GM23248 (cell line): ENCODE results near the gene SCYGR1. TPM values are rescaled to one million over a fixed set of nuclear protein-coding genes. Genes with fewer than 3 reads are reported as not detected.

Experiments used
- DNase-seq: peaks from one replicate; pipeline ENCODE4 v3.0.0-alpha.2; 2015
- H2AFZ ChIP-seq: fragments of 200-600 bp; sonication (generic); 2 replicates; pipeline ENCODE4 v1.6.1; 2016; ENCODE audit warnings: antibody characterized with exemption
- H3F3A ChIP-seq: fragments of 200-600 bp; sonication (generic); 2 replicates; pipeline ENCODE4 v1.6.1; 2016; ENCODE audit warnings: mild to moderate bottlenecking, antibody characterized with exemption, mixed run types; ENCODE audit not compliant: insufficient read depth
- H3K27ac ChIP-seq: fragments of 200-600 bp; sonication (generic); 2 replicates; pipeline ENCODE4 v1.5.1; 2016; ENCODE audit warnings: mild to moderate bottlenecking
- H3K27me3 ChIP-seq: fragments of 200-600 bp; sonication (generic); replicated peaks from 2 replicates; pipeline ENCODE4 v1.6.1; 2016; ENCODE audit warnings: mild to moderate bottlenecking; ENCODE audit not compliant: insufficient read depth
- H3K36me3 ChIP-seq: fragments of 200-600 bp; sonication (generic); 2 replicates; pipeline ENCODE4 v1.6.1; 2016; ENCODE audit warnings: low read depth, mild to moderate bottlenecking
- H3K4me1 ChIP-seq: fragments of 200-600 bp; sonication (generic); 2 replicates; pipeline ENCODE4 v1.6.1; 2016; ENCODE audit warnings: mild to moderate bottlenecking; ENCODE audit not compliant: insufficient read depth
- H3K4me2 ChIP-seq: fragments of 200-600 bp; sonication (generic); one replicate; pipeline ENCODE4 v1.6.1; 2016; ENCODE audit warnings: mild to moderate bottlenecking; ENCODE audit not compliant: unreplicated experiment
- H3K4me3 ChIP-seq: fragments of 200-600 bp; sonication (generic); 2 replicates; pipeline ENCODE4 v1.5.1; 2016; ENCODE audit warnings: mild to moderate bottlenecking
- H3K79me2 ChIP-seq: fragments of 200-600 bp; sonication (generic); 2 replicates; pipeline ENCODE4 v1.6.1; 2016; ENCODE audit warnings: mild to moderate bottlenecking; ENCODE audit not compliant: insufficient read depth
- H3K9ac ChIP-seq: fragments of 200-600 bp; sonication (generic); 2 replicates; pipeline ENCODE4 v1.6.1; 2016; ENCODE audit warnings: mild to moderate bottlenecking
- H3K9me2 ChIP-seq: fragments of 200-600 bp; sonication (generic); 2 replicates; pipeline ENCODE4 v1.6.1; 2016; ENCODE audit warnings: mixed run types, mild to moderate bottlenecking, moderate library complexity; ENCODE audit not compliant: insufficient read depth
- H3K9me3 ChIP-seq: fragments of 200-600 bp; sonication (generic); one replicate; pipeline ENCODE4 v1.6.1; 2017; ENCODE audit warnings: low read depth
- H4K20me1 ChIP-seq: fragments of 200-600 bp; sonication (generic); 2 replicates; pipeline ENCODE4 v1.6.0; 2016; ENCODE audit not compliant: insufficient read depth
- EZH2 ChIP-seq: fragments of 200-600 bp; sonication (generic); IDR thresholded peaks from 2 replicates; pipeline ENCODE4 v1.6.1; 2018; ENCODE audit warnings: antibody characterized with exemption, mild to moderate bottlenecking; ENCODE audit not compliant: insufficient read depth, poor library complexity, severe bottlenecking
- EZH2phosphoT487 ChIP-seq: fragments of 200-600 bp; sonication (generic); IDR thresholded peaks from 2 replicates; pipeline ENCODE4 v1.6.1; 2018; ENCODE audit warnings: antibody characterized with exemption, moderate library complexity, mild to moderate bottlenecking, low read depth; ENCODE audit not compliant: insufficient read depth
- WGBS, 2 experiments: methylation state at CpG; one replicate each; pipeline ENCODE4 v1.1.6; 2015 to 2017; ENCODE audit warnings: low lambda C conversion rate in 2 of 2, low coverage in 1 of 2; ENCODE audit errors: missing lambda C conversion rate in 2 of 2; 5-methylcytosine and 5-hydroxymethylcytosine counted together
- in situ Hi-C: fragments of 300-500 bp; cut with MboI; formaldehyde crosslinking; loops from 2 replicates; pipeline ENCODE4 v1.15.0; 2020
- polyA plus RNA-seq: library from polyadenylated mRNA; unstranded; fragments of >200 nt; fragmentation: Nextera tagmentation; extraction: Ambion mirVana; gene quantifications from 2 replicates; pipeline ENCODE4 v1.2.1, GENCODE V29; 2016
- total RNA-seq: library from RNA; depleted of rRNA; stranded (reverse); fragments of >200 nt; shearing (Covaris generic); gene quantifications from 2 replicates; pipeline ENCODE4 v1.2.3, GENCODE V29; 2014

SCYGR1 gene
- total and polyA plus RNA-seq, 2 experiments from 2014 or later: not detected

DNA sequence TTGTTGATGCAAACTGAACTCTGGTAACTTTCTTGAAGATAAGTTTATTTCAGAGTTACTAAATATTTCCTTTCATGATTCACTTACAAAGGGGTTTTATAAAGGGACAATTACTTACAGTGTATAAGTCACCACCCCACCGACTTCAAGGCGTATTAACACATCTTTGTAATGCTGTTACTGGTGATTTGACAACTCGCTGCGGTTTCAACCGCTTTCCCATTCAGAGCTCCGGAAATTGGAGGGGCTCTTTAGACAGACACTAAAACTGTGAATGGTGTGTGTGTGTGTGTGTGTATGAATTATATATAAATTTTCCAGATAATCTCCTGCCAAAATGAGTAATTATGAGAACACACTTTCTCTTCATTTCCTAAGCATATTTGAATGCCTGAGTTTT, 13.6 kb downstream of the SCYGR1 start:
- in situ Hi-C loops: no loop called here
- Histone ChIP-seq H3K4me1 (peaks cover 75% of the 10 kb centered on the region), H3K27me3 (no peaks in the 10 kb centered on the region), H3K4me2 (peak overlapping the region; percentile 45), H3K9ac (peak overlapping the region; percentile 55), H3K27ac (peak overlapping the region; percentile 87), H3F3A (peaks cover 81% of the 10 kb centered on the region), H3K4me3 (no peak overlapping the region), H3K36me3 (no peaks in the 10 kb centered on the region), H4K20me1 (no peaks in the 10 kb centered on the region), H3K79me2 (no peaks in the 10 kb centered on the region), H2AFZ (no peak overlapping the region), H3K9me2 (no peaks in the 10 kb centered on the region), H3K9me3 (no peaks in the 10 kb centered on the region)
- WGBS, 2 experiments: 34% methylated on average over 6 of the region's 6 CpGs
- peak; percentile 94 for TF ChIP-seq EZH2phosphoT487
- TF ChIP-seq EZH2: no peak
- peak; percentile 93 for DNase-seq

DNA sequence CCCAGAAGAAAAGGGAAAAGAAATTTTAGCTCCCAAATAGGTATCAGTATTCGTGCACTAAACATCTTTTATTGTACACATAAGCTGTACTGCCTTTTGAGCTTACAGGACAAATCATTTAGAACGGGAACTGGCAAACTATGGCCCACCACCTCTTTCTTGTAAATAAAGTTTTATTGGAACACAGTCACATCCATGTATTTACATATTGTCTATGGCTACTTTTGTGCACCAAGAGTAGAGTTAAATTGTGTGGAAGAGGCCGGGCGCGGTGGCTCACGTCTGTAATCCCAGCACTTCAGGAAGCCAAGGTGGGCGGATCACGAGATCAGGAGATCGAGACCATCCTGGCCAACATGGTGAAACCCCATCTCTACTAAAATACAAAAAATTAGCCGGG, 14.4 kb downstream of the SCYGR1 start:
- H3K4me2 ChIP-seq: no peak overlapping the region
- 92% methylated on average over 10 of the region's 10 CpGs for WGBS, 2 experiments
- no peaks in the 10 kb centered on the region for H3K79me2 ChIP-seq
- in situ Hi-C loops: no loop called here
- no peak overlapping the region for H3K9ac ChIP-seq
- H3K4me3 ChIP-seq: no peak overlapping the region
- no peaks in the 10 kb centered on the region for H3K36me3 ChIP-seq
- no peaks in the 10 kb centered on the region for H4K20me1 ChIP-seq
- peaks cover 81% of the 10 kb centered on the region for H3F3A ChIP-seq
- no peaks in the 10 kb centered on the region for H3K27me3 ChIP-seq
- no peak for DNase-seq
- H3K9me2 ChIP-seq: no peaks in the 10 kb centered on the region
- peaks cover 75% of the 10 kb centered on the region for H3K4me1 ChIP-seq
- TF ChIP-seq EZH2 (no peak), EZH2phosphoT487 (no peak)
- no peaks in the 10 kb centered on the region for H3K9me3 ChIP-seq
- H3K27ac ChIP-seq: peak overlapping the region; percentile 87
- H2AFZ ChIP-seq: no peak overlapping the region

DNA sequence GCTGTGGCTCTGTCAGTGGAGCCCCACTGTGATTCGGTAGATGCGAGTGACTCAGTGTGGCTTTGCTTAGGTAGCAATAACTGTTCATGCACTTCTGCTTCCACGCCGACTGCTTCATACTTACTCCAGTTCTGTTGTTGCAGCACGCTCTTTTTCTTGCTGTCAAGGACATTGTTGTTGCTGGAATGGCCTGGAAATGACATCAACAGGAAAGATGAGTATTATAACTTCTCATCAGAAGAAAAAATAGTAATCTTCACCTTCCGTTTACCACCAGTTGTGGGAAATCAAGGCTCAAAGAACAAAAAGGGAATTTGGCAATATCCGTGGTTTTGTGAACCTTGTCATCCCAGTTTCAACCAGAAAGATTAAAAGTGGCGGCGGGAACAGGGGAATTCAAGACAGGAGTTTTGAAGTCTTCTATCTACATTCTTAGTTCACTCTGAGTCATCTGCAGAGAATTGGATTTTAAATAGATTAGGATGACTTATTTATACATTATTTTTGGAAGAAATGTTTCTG, 16.9 kb downstream of the SCYGR1 start:
- H2AFZ ChIP-seq: no peak overlapping the region
- in situ Hi-C loops: no loop called here
- no peaks in the 10 kb centered on the region for H3K27me3 ChIP-seq
- H3K79me2 ChIP-seq: no peaks in the 10 kb centered on the region
- no peaks in the 10 kb centered on the region for H4K20me1 ChIP-seq
- H3K4me2 ChIP-seq: peak overlapping the region; percentile 60
- 5% methylated on average over 9 of the region's 9 CpGs for WGBS, 2 experiments
- TF ChIP-seq EZH2phosphoT487 (no peak), EZH2 (no peak)
- H3K9me2 ChIP-seq: no peaks in the 10 kb centered on the region
- peak overlapping the region; percentile 90 for H3K27ac ChIP-seq
- DNase-seq: peak; percentile 96
- H3K4me1 ChIP-seq: peaks cover 65% of the 10 kb centered on the region
- H3K9ac ChIP-seq: peak overlapping the region; percentile 66
- H3K36me3 ChIP-seq: no peaks in the 10 kb centered on the region
- no peak overlapping the region for H3K4me3 ChIP-seq
- no peaks in the 10 kb centered on the region for H3K9me3 ChIP-seq
- H3F3A ChIP-seq: peaks cover 75% of the 10 kb centered on the region

DNA sequence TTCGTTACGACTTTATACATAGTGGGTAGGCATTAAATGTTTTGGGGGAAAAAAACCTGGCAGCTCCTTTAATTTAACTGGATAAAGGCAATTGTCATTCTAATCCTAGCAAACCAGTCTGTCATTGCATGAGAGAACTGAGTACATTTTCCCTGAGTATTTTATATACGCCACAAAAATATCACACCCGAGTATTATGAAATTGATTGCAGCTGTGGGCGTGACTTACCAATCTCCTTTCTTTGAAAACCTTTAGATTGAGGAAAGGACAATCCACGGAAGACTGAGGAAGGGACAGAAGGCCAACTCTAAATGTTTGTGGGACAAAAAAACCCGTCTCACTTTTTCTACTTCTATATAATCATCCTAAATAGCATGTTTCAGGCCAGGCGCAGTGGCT, 17.7 kb downstream of the SCYGR1 start:
- Histone ChIP-seq H3K27ac (peak overlapping the region; percentile 90), H3K4me3 (no peak overlapping the region), H3F3A (peaks cover 82% of the 10 kb centered on the region), H3K36me3 (no peaks in the 10 kb centered on the region), H3K9ac (peak overlapping the region; percentile 66), H2AFZ (no peak overlapping the region), H3K9me3 (no peaks in the 10 kb centered on the region), H3K79me2 (no peaks in the 10 kb centered on the region), H3K4me2 (peak overlapping the region; percentile 14), H3K27me3 (no peaks in the 10 kb centered on the region), H3K9me2 (no peaks in the 10 kb centered on the region), H4K20me1 (no peaks in the 10 kb centered on the region), H3K4me1 (peaks cover 66% of the 10 kb centered on the region)
- no peak for TF ChIP-seq EZH2phosphoT487
- no peak for TF ChIP-seq EZH2
- in situ Hi-C loops: no loop called here
- 59 to 62% methylated on average over 8 of the region's 8 CpGs for WGBS, 2 experiments
- DNase-seq: peak; percentile 18

DNA sequence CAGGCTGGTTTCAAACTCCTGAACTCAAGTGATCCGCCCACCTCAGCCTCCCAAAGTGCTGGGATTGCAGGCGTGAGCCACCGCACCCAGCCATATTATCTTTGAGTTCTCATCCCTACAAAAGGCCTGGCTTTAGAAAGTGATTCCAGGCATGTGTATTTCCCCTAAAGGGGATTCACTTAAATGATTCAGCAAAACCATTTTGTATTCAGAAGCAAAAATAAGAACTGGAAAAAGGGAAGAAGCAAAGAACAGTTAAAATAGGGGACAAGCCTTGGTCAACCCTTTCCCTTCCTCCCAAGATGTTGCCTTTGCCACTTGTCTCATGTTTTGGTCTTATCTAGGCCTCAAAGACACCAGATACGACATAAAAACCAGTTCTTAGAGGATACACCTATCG, 19.2 kb downstream of the SCYGR1 start:
- H3K27me3 ChIP-seq: no peaks in the 10 kb centered on the region
- H3K4me3 ChIP-seq: no peak overlapping the region
- no peaks in the 10 kb centered on the region for H3K9me2 ChIP-seq
- H3K79me2 ChIP-seq: no peaks in the 10 kb centered on the region
- in situ Hi-C loops: no loop called here
- TF ChIP-seq EZH2 (no peak), EZH2phosphoT487 (no peak)
- no peaks in the 10 kb centered on the region for H3K36me3 ChIP-seq
- peaks cover 59% of the 10 kb centered on the region for H3K4me1 ChIP-seq
- H3K9me3 ChIP-seq: no peaks in the 10 kb centered on the region
- H3K4me2 ChIP-seq: no peak overlapping the region
- no peak for DNase-seq
- H3K9ac ChIP-seq: no peak overlapping the region
- peak overlapping the region; percentile 90 for H3K27ac ChIP-seq
- H2AFZ ChIP-seq: no peak overlapping the region
- 98 to 99% methylated on average over 5 of the region's 5 CpGs for WGBS, 2 experiments
- H3F3A ChIP-seq: peaks cover 85% of the 10 kb centered on the region
- no peaks in the 10 kb centered on the region for H4K20me1 ChIP-seq
